Measurements from ENCODE around the gene TUB.

The TUB gene

DNA sequence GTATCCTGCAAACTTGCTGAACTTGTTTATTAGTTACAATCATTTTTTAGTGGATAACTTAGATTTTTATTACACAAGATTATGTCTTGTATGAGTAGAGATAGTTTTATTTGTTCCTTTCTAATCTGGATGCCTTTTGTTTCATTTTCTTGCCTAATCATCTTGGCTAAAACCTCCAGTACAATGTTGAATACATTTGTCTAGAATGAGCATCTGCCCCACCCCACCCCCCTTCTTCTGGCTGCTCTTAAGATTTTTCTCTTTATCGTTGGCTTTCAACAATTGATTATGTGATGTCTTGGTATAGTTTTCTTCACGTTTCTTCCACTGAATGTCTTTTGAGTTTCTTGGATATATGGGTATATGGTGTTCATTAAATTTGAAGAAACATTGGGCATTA, 37.3 kb upstream of the TUB start:
- DNase-seq (ENCODE audit: low read depth in 3 of 3): no peak

DNA sequence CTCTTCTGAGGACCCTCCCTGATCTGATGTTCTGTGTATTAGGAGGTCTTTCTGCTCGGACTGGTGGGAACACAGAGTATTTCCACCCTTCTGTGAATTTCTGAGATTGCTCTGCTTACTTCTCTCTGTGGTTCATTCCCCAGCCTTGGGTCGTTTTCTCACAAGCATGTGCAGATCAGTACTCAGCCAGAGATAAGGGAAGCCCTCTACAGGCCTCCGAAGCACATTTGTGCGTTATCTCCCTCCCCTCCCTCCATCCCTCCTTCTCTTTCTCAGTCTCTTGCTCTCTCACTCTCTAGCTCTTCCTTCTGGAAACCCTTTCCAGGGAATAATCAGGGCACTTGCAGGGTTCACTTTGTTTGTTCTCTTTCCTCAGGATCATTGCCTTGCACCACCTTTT, 35.2 kb upstream of the TUB start:
- DNase-seq (ENCODE audit: low read depth in 3 of 3): no peak

DNA sequence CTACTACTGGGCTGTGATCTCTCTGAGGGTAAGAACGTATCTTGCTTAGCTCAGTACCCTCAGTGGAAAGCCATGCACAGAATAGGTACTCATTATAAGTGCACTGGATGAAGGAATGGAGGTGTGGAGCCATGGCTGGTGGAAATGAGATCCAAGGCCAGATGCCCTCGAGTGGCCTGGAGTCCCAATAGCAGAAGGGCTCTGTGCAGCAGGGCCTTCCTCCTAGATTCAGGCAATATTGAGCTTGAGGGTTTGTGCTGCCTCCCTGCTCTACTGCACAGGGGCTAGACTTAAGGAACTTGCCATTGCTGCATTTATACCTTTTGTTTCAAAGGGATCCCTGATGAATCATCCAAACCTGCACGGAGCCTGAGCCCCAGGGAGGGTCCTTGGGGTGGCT, 33.6 kb upstream of the TUB start:
- no peak for DNase-seq (ENCODE audit: low read depth in 3 of 3)

DNA sequence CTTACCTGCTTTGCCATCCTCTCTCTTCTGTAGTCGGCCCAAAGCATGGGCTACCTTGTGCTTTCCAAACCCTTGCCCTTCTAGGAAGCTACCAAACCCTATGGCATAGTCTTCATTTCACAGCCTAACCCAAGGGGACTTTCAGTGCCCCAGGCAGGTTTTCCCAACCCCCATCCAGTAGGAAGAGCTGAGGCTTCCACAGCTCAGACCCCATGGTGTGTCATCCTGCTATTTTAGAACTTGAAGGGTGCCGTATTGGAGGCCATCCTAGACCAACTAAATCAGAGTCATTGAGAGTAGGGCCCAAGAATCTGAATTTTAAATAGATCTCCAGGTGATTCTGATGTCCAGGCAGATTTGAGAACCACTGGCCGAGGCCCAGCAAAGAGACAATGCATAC, 31.9 kb upstream of the TUB start:
- DNase-seq (ENCODE audit: low read depth in 3 of 3): no peak

DNA sequence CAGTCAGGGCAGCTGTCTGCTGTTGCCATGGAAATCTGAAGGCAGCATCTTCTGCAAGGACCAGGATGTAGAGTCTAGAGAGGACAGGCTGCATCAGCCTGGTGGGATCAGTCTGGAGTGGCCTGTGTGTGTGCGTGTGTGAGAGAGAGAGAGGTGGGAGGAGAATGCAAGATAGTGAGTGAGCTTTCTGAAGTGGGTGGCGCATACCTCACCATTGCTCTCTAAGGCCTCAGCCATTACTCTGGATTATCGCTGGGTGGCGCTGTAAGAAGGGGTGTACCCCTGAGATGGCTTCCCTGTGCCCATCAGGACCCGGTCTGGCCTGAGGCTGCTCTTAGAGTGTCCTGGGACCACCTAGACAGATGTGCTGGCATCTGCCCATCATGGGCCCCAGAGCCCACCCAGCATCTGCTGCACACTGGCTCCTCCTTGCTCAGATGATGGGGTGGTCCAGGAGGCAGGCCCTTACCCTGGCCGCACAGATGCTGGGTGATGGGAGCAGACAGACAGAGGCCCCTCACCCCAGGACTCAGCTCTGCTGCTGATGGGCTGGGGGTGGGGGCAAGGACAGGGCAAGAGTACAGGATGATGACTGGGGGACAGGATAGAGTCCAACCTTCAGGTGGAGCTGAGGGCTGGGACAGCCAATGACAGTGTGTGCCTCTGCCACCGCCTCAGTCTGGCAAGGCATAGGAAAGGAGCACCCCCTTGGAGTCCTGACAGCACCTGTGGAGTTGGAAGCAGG, 25.7 kb upstream of the TUB start:
- no peak for DNase-seq (ENCODE audit: low read depth in 3 of 3)

DNA sequence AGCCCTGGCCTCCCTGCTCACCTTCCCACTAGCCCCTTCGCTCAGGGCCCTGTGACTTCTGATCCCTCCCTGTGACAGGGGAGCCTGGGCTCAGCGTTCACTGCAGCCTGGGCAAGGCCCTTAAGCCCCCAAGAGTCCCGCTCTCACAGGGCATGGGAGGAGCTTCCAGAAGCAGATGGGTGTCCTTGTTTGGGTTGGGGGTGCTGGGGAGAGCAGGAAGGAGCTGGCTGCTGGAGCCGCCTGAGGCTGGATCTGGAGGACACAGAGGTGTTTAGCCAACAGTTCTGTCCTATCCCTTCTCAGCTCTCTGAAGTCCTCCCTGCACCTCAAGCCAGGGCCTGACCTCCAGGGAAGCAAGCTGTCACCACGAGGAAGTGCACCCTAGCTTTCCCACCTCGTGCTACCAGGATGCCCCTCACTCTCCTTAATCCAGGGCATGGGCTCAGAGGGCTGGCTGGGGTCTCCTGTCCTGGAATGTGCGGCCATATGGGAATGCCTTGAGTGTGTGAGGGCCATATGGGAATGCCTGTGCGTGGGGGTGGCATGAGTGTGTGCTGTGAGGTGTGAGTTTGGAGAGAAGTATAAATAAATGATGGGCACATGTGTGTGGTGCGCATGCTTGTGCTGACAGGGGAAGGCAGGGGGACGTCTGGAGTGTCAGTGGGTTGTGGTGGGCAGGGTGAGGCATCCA, 25.0 kb upstream of the TUB start:
- DNase-seq (ENCODE audit: low read depth in 3 of 3): no peak

DNA sequence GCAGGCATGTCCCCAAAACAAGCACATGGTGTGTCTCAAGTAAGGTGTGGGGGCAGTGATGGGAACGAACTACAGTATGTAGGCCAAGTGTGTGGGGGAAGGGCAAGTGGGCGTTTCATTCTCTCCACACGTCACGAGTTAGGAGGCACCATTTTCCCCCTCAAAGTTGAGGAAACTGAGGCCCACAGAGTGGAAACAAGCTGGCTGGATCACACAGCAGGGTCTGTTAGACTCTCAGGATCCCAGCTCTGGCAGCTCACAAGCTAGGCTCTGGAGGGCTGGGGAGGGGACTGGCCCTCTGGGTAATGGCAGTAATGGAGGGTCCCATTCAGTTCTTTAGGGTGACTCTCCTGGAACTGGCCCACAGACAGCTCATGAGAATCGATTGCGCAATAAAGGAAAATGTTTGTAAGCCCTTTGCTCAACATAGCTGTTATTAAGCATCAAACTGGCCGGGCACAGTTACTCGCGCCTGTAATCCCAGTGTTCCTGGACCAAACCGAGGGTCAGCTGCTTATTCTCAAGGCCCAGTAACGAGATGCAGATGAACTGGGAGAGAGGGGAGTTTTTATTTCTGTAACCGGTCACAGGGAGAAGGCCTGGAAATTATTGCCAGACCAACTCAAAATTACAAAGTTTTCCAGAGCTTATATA, 24.1 kb upstream of the TUB start:
- no peak for DNase-seq (ENCODE audit: low read depth in 3 of 3)

DNA sequence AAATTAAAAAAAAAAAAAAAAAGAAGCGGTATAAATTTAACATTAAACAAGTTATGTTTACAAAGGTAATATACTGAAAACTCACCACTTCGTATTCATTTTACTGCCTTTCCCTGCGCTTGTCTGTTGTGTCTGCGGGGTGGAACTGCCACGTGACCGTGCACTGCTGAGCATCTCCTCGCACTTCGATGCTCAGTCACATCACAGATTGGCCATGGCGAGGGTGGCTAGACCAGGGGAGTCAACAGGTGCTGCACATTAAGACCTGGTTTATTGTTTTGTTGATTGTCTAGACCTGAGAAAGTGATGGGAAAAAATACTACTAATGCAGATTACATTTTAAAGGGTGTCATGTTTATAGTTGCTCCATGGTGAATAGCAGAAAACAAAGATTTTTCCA, 22.8 kb upstream of the TUB start:
- DNase-seq (ENCODE audit: low read depth in 3 of 3): no peak

DNA sequence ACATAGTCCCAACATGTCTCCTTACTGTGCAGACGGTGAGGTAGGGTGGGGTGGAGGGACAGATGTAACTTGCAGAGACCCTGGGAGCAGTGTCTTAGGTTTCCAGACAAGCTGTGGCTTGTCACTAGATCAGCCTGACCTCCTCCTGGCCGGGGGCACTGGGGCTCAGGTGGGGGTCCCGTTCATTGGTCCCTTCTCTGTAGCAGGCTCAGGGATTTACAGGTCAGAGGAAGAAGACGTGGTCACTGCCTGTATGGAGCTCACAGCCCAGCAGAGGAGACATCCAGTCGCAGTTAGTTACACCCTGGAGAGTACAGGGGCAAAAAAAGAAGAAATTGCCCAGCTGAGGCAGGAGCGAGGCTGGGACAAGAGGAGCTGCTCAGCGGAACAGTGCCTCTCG, 22.0 kb upstream of the TUB start:
- no peak for DNase-seq (ENCODE audit: low read depth in 3 of 3)

DNA sequence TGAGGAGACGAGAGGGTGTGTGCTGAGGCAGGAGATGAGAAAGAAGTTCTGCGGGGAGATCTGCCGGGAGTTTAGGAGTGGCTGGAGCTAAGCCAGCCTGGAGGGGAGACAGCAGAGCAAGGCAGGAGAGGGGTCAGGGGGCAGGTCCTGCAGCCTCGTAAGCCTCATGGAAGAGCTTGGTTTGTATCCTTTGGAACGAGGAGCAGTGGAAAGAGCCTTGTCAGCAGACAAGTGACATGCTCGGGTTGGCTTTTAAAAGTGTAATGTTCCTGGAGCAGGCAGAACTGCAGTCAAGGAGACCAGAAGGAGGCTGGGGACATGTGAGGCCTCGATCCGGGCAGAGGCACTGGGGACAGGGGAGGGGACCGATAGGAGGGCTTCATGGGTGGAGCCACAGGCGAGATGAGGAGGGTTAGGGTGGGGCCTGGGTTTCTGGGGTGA, 21.4 kb upstream of the TUB start:
- no peak for DNase-seq (ENCODE audit: low read depth in 3 of 3)

DNA sequence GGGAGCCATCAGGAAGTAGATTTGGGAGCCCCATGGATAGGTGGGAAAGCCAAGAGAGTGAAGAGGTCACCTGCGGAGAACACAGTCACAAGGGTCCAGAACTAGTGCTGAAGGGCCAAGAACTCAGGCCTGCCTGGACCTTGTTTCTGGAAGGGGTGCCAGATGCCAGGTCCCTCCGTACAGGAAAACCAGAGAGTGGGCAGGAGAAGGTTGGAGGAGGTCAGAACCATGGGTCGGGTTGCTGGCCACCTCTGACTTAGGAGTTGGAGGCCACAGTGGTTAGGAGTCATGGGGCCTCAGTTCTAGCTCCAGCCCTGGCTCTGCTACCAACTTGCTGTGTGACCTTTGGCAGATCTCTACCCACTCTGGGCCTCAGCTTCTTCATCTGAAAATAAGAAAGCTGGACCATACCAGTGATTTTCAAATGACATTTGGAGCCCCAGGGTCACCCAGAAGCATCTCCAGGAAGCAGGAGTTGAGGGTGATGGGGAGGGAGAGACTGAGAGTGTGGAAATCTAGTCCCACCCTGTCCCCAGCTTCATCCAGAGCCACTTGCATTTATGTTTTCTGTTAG, 20.8 kb upstream of the TUB start:
- no peak for DNase-seq (ENCODE audit: low read depth in 3 of 3)

DNA sequence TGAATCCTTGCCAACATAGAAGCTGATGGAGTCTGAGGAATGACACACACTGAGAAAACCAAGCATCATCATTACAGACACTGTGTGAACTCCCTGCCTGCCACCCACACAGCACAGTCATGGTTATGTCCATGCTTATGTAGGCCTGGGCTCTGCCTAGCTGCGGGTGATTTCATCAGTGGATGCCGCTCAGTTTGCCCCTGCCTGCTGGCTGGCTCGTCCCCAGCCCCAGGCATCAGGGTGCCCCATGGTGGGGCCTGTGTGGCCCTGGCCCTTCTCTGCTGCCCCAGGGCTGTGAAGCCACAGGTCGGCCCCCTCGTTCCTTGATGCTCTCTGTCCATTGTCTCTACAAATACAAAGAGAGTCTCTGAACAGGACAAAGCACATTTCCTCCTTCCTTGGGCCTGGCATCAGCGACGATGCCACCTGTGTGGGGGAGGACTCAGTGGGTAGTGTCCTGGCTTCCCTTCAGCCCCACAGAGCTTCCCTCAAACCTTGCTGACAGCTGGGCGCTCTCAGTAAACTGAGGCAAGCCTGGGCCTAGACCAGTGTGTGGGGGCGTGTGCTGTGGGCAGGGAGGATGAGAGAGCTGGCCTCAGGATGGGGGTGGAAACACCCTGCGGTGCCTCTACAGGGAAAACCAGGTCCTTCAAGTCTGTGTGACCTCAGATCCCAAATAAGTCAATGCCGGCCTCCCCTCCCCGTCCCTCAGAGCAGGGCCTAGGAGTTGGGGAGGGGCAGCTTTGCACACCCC, 20.0 kb upstream of the TUB start:
- no peak for DNase-seq (ENCODE audit: low read depth in 3 of 3)

DNA sequence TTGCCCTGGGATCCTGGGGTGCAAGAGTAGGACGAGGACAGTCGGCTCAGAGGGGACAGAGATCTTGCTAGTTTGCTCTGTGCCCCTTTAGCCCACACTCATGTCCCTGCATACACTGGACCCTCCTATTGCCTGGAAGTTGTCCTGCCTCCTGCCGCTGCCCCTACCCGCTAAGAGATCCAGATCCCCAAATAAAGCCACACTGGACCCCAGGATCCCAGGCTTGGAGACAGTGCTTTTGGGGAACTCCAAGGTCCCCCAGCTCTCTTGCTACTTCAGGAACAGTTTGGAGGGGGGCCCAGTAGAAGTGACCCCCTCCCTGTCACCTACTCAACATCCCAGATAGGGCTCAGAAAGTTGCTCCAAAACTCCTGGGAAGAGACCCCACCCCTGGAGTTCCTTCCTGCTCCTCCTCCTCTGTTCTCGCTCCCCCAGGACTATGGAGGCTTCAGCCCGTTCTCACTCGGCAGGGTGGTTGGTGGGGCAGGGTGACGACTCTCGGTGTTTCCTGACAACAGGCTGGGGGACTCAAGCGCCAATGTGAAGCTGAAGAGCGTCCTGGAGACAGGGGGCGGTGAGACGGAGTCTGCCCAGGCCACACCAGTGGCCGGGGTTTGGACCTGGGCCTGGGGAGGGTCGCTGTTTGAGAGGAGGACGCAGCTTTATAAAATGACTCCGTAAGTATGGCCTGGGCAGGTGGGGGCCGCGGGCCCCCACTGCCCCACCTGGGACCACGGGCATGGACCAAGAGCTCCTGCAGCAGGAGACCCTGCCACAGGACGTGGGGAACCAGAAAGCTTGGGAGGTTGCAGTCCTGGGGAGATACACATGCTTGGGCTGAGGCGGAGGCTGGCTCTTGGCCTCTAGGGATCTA, 19.2 kb upstream of the TUB start:
- no peak for DNase-seq (ENCODE audit: low read depth in 3 of 3)

DNA sequence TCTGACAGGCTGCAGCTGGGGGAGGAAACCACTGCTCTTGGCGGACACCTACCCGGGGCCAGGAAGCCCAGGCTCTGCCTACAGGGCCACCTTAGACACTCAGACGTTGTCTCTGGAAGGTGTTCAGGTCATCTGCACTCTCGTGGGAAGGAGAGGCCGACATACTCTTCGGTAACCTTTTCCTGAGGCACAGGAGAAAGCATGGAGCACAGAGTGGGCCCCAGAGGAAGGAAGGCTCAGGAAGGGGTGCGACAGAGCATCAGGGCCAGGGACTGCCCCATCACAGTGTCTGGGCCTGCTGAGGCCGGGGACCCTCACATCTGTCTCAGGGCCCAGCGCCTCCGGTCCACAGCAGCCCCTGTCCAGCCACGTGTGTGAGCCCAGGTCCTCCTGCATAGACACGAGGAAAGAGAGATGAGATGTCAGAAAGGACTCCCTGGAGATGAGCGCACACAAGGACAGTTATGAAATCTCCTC, 18.2 kb upstream of the TUB start:
- no peak for DNase-seq (ENCODE audit: low read depth in 3 of 3)

DNA sequence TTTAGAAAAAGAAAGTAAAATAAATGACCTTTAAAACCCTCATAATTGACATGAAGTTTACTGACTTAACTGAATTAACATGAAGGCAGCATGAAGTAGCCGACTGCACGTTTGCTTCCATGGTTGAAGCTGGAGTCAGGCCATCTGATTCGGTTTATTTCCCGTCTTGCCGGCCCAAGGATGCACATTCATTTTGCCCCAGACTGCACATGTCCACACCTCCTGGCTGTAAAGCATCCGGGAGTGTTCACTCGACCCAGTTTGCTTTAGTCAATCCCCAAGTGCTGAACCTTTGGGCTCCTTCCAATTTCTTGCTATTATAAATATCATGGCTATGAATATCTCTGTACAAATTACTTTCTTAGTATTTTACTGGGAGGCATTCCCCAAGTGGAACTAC, 17.7 kb upstream of the TUB start:
- DNase-seq (ENCODE audit: low read depth in 3 of 3): no peak

DNA sequence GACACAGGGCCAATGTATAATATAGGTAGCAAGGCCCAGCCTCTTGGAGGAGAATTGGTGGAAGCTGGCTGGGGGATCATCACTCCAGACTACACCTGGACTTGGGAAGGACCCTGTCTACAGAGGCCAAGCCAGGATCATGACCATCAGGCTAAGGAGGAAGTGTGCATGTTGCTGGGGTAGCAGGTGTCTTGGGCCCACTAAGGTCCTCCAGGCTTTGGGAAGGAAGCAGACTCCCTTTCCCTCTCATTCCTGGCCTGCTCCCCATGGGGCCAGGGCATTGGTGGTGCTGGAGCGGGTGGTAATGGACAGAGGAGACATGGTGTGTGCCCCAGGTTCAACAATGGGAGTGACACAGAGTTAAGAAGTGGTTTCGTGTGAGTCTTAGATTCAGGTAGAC, 16.0 kb upstream of the TUB start:
- no peak for DNase-seq (ENCODE audit: low read depth in 3 of 3)

DNA sequence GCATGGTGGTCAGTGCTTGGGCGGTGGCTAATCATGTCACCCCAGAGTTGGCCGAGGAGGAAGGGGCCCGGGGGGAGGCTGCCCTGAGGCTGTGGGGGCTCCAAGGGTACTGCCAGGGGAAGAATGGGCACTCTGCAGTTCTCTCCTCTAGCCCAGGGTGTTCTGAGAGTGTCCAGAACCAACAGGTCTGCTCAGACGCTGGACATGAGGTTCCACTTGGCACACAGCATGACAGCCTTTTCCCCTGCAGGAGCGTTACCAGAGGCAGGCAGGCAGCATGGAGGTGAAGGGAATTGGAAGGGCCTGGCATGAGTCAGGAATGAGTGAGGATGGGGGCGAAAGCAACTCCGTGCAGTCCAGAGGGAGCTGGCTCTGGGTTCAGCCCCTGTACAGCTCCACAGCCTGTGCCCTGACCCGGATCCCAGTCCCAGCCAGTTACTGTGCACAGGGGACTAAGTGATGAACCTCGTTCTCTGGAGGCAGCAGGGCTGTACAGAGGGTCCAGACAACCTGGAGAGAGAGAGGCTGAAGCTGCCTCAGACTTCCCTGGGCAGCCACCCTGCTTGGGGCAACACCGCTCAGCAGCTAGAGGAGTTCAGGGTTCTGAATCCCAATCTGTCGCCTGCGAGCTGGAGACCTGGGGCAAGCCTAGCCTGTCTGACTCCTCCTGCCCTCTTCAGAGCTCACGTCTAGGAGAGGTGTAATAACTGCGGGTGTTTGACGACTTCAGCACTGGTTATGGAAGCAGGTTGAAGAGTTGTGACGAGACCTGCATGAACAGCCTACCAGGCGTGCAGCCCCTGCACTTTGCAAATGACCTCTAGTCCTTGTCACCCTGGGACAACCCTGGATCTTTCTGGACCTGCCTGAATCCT, 14.7 kb upstream of the TUB start:
- no peak for DNase-seq (ENCODE audit: low read depth in 3 of 3)

DNA sequence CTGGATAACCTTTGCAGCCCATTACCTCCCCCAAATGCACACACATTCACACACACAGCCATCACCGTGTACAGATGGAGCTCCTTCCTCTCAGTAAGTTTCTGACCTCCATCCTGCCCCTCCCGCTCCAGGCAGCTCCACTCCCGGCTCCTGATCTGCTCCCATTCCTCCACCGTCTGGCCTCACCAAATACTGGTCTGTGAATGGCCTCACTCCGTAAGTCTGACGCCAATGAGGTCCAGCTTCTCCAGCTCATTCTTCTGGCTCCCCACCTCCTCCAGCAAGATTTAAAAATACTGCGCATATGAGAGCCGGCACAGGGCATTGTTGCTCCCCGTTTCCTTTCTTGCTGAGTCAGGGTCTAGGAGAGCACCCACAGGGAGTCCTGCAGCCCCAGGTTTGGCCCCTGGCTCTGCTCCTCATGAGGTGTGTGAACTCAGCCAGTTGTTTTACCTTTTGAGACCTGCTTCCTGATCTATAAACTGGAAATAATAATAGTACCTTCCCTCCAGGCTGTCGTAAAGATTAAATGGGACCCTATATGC, 14.0 kb upstream of the TUB start:
- DNase-seq (ENCODE audit: low read depth in 3 of 3): no peak

DNA sequence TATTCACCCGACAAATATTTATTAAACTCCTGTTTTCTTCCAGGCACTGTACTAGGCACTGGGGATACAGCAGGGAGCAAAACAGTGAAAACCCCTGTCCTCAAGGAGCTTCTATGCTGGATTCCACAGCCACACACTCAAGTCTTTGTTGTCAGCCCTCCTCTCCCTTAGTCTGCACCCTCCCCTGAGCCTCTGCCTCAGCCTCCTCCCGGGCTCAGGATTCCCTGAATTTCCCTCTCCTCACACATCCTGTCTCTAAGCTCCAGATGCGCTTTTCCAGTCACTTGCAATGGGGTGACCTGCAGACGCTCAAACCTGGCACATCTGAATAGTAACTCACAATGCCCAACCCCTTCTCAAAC, 13.5 kb upstream of the TUB start:
- DNase-seq (ENCODE audit: low read depth in 3 of 3): no peak
